Ectodermal cell (in vitro differentiated cells): ENCODE results near the gene FDPS. TPM values are rescaled to one million over a fixed set of nuclear protein-coding genes. Genes with fewer than 3 reads are reported as not detected.

ENCODE experiments used
- H3K27ac ChIP-seq: 2 replicates; pipeline ENCODE4 v1.7.0; 2013; ENCODE audit warnings: mild to moderate bottlenecking, low read depth, low read length; ENCODE audit not compliant: insufficient read depth, poor library complexity, severe bottlenecking
- H3K27me3 ChIP-seq: 2 replicates; pipeline ENCODE4 v1.7.0; 2013; ENCODE audit warnings: mild to moderate bottlenecking, low read length; ENCODE audit not compliant: insufficient read depth, control insufficient read depth, poor library complexity, severe bottlenecking
- H3K36me3 ChIP-seq: one replicate; pipeline ENCODE4 v1.7.0; 2013; ENCODE audit warnings: low read length; ENCODE audit not compliant: control insufficient read depth, insufficient read depth
- H3K4me1 ChIP-seq: one replicate; pipeline ENCODE4 v1.7.0; 2013; ENCODE audit warnings: low read length; ENCODE audit not compliant: control insufficient read depth, insufficient read depth
- H3K4me3 ChIP-seq: 2 replicates; pipeline ENCODE4 v1.7.0; 2013; ENCODE audit warnings: low read depth, low read length, control low read depth; ENCODE audit not compliant: insufficient read depth
- H3K9me3 ChIP-seq: 2 replicates; pipeline ENCODE4 v1.7.0; 2013; ENCODE audit warnings: mild to moderate bottlenecking, low read length, moderate library complexity; ENCODE audit not compliant: control insufficient read depth
- WGBS, 2 experiments: methylation state at CpG; one replicate each; pipeline ENCODE4 v1.1.7; 2013; ENCODE audit warnings: missing lambda C conversion rate in 2 of 2; 5-methylcytosine and 5-hydroxymethylcytosine counted together
- polyA plus RNA-seq, 4 experiments: library from polyadenylated mRNA; stranded (reverse); fragments of 50-300 nt; gene quantifications; one replicate each; pipeline ENCODE4 v1.2.3, GENCODE V29; 2013

The FDPS gene
- 312 TPM for polyA plus RNA-seq (2013, experiment 1 of 4)
- polyA plus RNA-seq (2013, experiment 2 of 4): 275 TPM
- 219 TPM for polyA plus RNA-seq (2013, experiment 3 of 4)
- 213 TPM for polyA plus RNA-seq (2013, experiment 4 of 4)

GRCh38 chr1:155308493-155309422, at the start of gene FDPS:
Gene FDPS, plus strand, starts transcription at chr1:155308866. Its CDS starts 924 bp downstream, at chr1:155309790.
- WGBS, 2 experiments: 0% methylated on average over 51 of the region's 51 CpGs
- peaks cover 7% of the 10 kb centered on the region for H3K4me1 ChIP-seq
- H3K27ac ChIP-seq: peak within 1 kb of the TSS; percentile 64

GRCh38 chr1:155260276-155260675, 48.4 kb upstream of the FDPS start:
- 93 to 94% methylated on average over 5 of the region's 5 CpGs for WGBS, 2 experiments
- no peaks in the 10 kb centered on the region for H3K27me3 ChIP-seq
- H3K36me3 ChIP-seq: peaks cover 25% of the 10 kb centered on the region
- H3K4me3 ChIP-seq: no peak overlapping the region
- H3K27ac ChIP-seq: no peak overlapping the region
- peaks cover 9% of the 10 kb centered on the region for H3K4me1 ChIP-seq
- H3K9me3 ChIP-seq: no peaks in the 10 kb centered on the region

More at GRCh38 chr1:155308493-155309422, at the start of gene FDPS:
- Histone ChIP-seq H3K9me3 (no peaks in the 10 kb centered on the region), H3K36me3 (peaks cover 4% of the 10 kb centered on the region), H3K4me3 (peak within 1 kb of the TSS; percentile 64), H3K27me3 (no peaks in the 10 kb centered on the region)

- no peaks in the 10 kb centered on the region for H3K9me3 ChIP-seq
- H3K4me1 ChIP-seq: peaks cover 3% of the 10 kb centered on the region
- WGBS, 2 experiments: 3 to 4% methylated on average over 9 of the region's 9 CpGs
- peak overlapping the region; percentile 47 for H3K27ac ChIP-seq
- H3K36me3 ChIP-seq: peaks cover 36% of the 10 kb centered on the region
- H3K27me3 ChIP-seq: no peaks in the 10 kb centered on the region
- H3K4me3 ChIP-seq: peak overlapping the region; percentile 88
These were observed 47.2 kb upstream of the FDPS start for GRCh38 chr1:155261493-155261851.

- H3K4me1 ChIP-seq: peaks cover 3% of the 10 kb centered on the region
- H3K9me3 ChIP-seq: no peaks in the 10 kb centered on the region
- peak within 1 kb of the TSS; percentile 47 for H3K27ac ChIP-seq
- no peaks in the 10 kb centered on the region for H3K27me3 ChIP-seq
- peak within 1 kb of the TSS; percentile 88 for H3K4me3 ChIP-seq
- WGBS, 2 experiments: 2% methylated on average over 47 of the region's 47 CpGs
- peaks cover 42% of the 10 kb centered on the region for H3K36me3 ChIP-seq
These were observed 46.6 kb upstream of the FDPS start, which contains the start of gene SCAMP3 for GRCh38 chr1:155261852-155262673. Gene SCAMP3, minus strand, starts transcription at chr1:155262360. Its CDS starts 209 bp downstream, at chr1:155262151.

GRCh38 chr1:155263067-155263466, 45.6 kb upstream of the FDPS start:
- 95 to 97% methylated on average over 11 of the region's 11 CpGs for WGBS, 2 experiments
- Histone ChIP-seq H3K9me3 (no peaks in the 10 kb centered on the region), H3K4me1 (peaks cover 3% of the 10 kb centered on the region), H3K27ac (no peak overlapping the region), H3K36me3 (peaks cover 48% of the 10 kb centered on the region), H3K27me3 (no peaks in the 10 kb centered on the region), H3K4me3 (no peak overlapping the region)

GRCh38 chr1:155266553-155266952, 42.1 kb upstream of the FDPS start:
- 97% methylated on average over 6 of the region's 6 CpGs for WGBS, 2 experiments
- peaks cover 69% of the 10 kb centered on the region for H3K36me3 ChIP-seq

GRCh38 chr1:155267373-155267772, 41.3 kb upstream of the FDPS start:
- no peak overlapping the region for H3K27ac ChIP-seq
- H3K9me3 ChIP-seq: no peaks in the 10 kb centered on the region
- H3K36me3 ChIP-seq: peaks cover 69% of the 10 kb centered on the region
- H3K27me3 ChIP-seq: no peaks in the 10 kb centered on the region
- 95 to 99% methylated on average over 2 of the region's 2 CpGs for WGBS, 2 experiments
- H3K4me3 ChIP-seq: no peak overlapping the region
- peaks cover 6% of the 10 kb centered on the region for H3K4me1 ChIP-seq

More at GRCh38 chr1:155266553-155266952, 42.1 kb upstream of the FDPS start:
- Histone ChIP-seq H3K27ac (no peak overlapping the region), H3K9me3 (no peaks in the 10 kb centered on the region), H3K27me3 (no peaks in the 10 kb centered on the region), H3K4me3 (no peak overlapping the region), H3K4me1 (peaks cover 4% of the 10 kb centered on the region)

- no peak overlapping the region for H3K4me3 ChIP-seq
- H3K36me3 ChIP-seq: peaks cover 65% of the 10 kb centered on the region
- H3K27ac ChIP-seq: no peak overlapping the region
- no peaks in the 10 kb centered on the region for H3K27me3 ChIP-seq
- 95 to 97% methylated on average over 21 of the region's 21 CpGs for WGBS, 2 experiments
- H3K4me1 ChIP-seq: peaks cover 3% of the 10 kb centered on the region
- H3K9me3 ChIP-seq: no peaks in the 10 kb centered on the region
These were observed 40.0 kb upstream of the FDPS start for GRCh38 chr1:155268630-155269029.

GRCh38 chr1:155269381-155269780, 39.3 kb upstream of the FDPS start:
- Histone ChIP-seq H3K27me3 (no peaks in the 10 kb centered on the region), H3K27ac (no peak overlapping the region), H3K9me3 (no peaks in the 10 kb centered on the region), H3K36me3 (peaks cover 62% of the 10 kb centered on the region), H3K4me1 (peaks cover 3% of the 10 kb centered on the region), H3K4me3 (no peak overlapping the region)
- 95 to 97% methylated on average over 21 of the region's 21 CpGs for WGBS, 2 experiments
